Left ventricle myocardium superior (tissue), 1 donor: Measurements from ENCODE around the gene C12orf56. TPM values are rescaled to one million over a fixed set of nuclear protein-coding genes. Genes with fewer than 3 reads are reported as not detected.
"Not testable (repeated sequence)": the region's sequence is repeated elsewhere in the genome, so short reads cannot be mapped to it uniquely, and the experiment has no call there.

ENCODE experiments used
- ATAC-seq: fragments of 200-7000 bp; cut with Tn5 transposase; one replicate; pipeline ENCODE4 v1.9.1; 2020; ENCODE audit warnings: mild to moderate bottlenecking, moderate library complexity
- DNase-seq: peaks from one replicate; pipeline ENCODE4 v3.0.0-alpha.2; 2020
- intact Hi-C: fragments of 100-400 bp; cut with micrococcal nuclease; formaldehyde crosslinking; loops from one replicate; pipeline ENCODE4 v1.11.0; 2022
- total RNA-seq: library from RNA; stranded (reverse); fragmentation: NEBNext Ultra II Directional; extraction: Animal tissue kit (Norgen Biotek cat#: 25700); gene quantifications from one replicate; pipeline ENCODE4 v1.2.1, GENCODE V29; 2021
- donor health status: DM: no; HTN: yes; CAD: no; lungs with severe emphysema.

C12orf56 gene
- total RNA-seq, 1 donor from 2014 or later, result not detected

DNA sequence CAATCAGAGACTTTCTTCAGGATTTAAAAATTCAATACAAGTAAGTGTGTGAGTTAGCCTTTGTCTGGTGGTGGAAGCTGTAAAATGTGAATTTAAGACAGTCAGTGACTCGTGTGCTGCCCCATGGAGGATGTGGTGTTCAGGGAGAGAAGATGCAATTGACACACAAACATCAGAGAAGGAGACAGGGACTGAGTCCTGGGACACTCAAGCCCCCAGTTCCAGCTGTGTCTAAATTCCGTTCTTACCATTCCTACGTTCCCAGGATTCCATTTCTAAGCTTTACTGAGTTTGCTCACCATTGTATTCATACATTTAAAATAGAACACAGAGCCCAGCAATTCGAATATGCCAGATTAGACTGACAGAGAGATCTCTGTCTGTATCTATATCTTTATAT, 67.6 kb downstream of the C12orf56 start:
- DNase-seq (no peak), ATAC-seq (no peak)
- intact Hi-C loops, result no loop called here

DNA sequence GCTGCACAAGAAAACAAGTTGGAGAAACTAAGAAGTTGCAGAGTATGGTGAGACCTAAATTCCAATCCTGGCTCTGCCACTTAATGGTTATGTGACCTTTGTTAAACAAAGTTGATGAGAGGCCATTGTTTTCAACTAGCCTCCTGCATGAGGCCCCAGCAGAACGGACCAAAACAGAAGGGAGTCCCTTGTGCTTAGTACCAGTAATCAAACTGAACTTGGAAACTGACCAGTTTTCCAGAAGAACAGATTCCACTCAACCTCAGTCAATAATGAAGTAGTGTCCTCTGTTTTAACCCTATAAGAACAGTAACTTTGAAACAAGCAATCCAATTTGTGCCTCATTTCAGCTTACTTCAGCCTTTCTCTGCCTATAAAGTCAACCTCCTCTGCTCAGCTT, 69.9 kb downstream of the C12orf56 start:
- DNase-seq (no peak), ATAC-seq (no peak)
- intact Hi-C loops, result no loop called here

DNA sequence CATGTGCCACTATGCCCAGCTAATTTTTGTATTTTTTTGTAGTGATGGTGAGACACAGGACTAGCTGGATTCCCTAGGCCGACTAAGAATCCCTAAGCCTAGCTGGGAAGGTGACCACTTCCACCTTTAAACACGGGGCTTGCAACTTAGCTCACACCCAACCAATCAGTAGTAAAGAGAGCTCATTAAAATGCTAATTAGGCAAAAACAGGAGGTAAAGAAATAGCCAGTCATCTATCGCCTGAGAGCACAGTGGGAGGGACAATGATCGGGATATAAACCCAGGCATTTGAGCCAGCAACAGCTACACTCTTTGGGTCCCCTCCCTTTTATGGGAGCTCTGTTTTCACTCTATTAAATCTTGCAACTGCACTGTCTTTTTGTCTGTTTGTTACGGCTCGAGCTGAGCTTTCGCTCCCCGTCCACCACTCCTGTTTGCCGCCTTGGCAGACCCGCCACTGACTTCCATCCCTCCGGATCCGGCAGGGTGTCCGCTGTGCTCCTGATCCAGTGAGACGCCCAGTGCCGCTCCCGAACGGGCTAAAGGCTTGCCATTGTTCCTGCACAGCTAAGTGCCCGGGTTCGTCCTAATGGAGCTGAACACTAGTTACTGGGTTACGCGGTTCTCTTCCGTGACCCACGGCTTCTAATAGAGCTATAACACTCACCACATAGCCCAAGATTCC, 70.9 kb downstream of the C12orf56 start:
- ATAC-seq, intact Hi-C loops, DNase-seq: not testable (repeated sequence)

DNA sequence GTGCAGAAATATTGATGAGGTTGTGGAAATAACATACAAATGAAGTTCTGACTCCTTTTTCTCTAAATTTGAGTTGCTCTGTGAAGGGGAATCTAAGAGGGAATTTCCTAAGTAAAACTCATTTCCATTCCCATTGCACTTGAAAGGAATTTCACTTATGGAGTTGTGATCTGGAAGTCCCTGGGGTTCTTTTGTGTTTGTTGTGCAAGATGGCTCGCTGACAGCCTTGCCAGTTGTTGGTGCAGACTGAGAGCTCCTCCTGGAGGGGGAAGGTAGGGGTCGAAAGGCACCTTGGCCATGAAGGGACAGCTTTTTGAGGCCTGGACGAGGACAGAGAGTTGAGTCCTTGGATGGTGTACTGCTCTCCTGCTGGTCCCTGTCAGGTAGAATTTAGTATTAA, 72.0 kb downstream of the C12orf56 start:
- no peak for ATAC-seq
- no peak for DNase-seq
- intact Hi-C loops, result no loop called here

DNA sequence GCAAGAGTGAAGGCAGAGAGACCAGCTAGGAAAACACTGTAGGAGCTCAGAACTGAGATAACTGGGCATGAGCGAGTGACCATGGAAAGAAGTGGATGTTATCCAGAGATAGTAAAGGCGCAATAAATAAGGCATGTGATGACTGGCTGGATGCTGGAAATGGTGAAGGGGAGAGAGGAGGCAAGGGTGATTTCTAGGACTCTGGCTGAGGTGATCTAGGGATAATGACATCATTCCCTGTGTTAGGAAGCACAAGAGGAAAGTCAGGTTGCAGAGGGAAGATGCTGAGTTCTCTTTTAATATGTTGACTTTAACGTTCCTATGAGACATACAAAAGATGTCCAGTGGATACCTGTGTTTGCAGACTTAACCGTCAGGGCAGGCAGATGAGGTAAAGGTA, 78.7 kb downstream of the C12orf56 start:
- ATAC-seq, result no peak
- no peak for DNase-seq
- intact Hi-C loops, result no loop called here

DNA sequence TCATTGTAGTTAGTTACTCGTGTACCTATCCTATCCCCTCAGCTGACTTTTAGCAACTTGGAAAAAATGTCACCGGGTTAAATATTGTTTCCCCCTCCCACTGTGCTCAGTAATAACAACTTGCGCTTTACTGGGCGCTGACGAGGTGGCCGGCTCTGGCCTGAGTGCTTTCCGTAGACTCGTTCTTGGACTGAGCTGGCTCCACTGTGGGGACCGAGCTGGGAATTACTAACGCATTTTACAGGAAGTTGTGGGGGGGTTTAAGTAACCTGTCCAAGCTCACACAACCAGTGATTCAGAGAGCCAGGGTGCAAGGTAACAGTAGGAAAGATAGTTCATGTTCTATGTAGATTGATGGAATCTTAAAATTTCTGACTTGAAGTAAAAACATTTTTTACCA, 86.0 kb downstream of the C12orf56 start:
- intact Hi-C loops, result no loop called here
- ATAC-seq, result no peak
- DNase-seq, result no peak

DNA sequence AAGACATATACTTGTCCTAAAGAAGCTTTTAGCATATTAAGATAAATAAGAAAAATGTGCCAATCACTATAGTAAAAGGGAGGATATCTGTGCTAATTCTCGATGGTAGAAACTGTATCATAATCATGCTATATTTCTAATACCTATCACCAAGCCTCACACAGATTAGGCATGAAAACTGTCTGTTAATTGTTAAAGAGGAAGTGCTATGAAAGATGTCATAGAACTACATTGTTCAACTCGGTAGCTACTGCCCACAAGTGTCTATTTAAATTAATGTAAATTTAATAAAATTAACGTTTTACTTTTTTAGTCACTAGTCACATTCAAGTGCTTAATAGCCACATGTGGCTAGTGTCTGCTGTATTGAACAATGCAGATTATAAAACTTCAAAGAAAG, 90.9 kb downstream of the C12orf56 start:
- ATAC-seq (no peak), DNase-seq (no peak)
- intact Hi-C loops, result no loop called here

DNA sequence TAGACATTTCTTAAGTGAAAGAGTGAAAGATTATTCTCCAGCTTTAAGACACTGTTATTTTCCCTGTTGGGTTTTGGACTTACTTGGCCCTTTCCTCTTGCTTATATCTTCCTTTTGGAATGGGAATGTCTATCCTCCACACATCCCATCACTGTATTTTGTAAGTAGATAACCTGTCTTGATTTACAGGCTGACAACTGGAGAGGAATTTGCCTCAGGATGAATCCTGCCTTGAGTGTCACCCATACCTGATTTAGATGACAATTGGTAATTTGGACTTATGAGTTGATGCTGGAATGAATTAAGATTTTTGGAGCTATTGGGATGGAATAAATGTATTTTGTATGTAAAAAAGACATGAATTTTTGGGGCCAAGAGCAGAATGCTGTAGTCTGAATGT, 94.3 kb downstream of the C12orf56 start:
- ATAC-seq, result no peak
- intact Hi-C loops, result no loop called here

DNA sequence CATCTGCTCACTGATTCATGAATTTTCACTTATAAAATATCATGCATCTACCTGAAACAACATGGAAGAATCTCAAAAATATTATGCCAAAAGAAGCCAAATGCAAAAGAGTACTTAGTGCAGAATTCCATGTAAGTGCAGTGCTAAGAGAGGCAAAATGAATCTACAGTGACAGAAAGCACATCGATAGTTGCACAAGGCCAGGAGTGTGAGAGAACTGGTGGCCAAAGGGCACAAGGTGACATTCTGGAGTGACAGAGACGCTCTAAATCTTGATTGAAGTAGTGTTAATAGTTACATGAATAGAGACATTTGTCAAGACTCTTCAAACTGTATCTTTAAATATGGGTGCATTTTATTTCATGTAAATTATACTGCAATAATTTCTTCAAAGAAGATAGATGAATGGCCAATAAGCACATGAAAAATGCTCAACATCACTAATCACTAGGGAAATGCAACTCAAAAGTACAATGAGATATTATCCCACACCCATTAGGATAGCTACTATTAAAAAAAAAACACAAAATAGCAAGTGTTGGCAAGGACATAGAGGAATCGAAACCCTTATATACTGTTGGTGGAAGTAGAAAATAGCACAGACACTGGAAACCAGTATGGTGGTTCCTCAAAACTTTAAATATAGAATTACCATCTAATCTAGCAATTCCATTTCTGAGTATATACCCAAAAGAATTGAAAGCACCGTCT, 96.7 kb downstream of the C12orf56 start:
- intact Hi-C loops, result no loop called here
- ATAC-seq (no peak), DNase-seq (no peak)

More for the DNA sequence above, 94.3 kb downstream of the C12orf56 start:
- DNase-seq, result no peak

DNA sequence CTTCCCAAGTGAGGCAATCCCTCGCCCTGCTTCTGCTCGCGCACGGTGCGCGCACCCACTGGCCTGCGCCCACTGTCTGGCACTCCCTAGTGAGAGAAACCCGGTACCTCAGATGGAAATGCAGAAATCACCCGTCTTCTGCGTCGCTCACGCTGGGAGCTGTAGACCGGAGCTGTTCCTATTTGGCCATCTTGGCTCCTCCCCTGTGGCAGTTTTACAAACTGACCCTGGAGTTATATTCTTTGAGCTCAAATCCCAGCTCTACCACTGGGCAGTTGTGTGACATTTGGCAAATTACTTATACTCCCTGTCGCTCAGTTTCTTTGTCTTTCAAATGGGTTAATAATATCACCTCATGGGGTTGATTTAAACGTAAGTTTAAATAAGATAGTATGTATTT, 97.4 kb downstream of the C12orf56 start:
- intact Hi-C loops, ATAC-seq, DNase-seq: not testable (repeated sequence)

DNA sequence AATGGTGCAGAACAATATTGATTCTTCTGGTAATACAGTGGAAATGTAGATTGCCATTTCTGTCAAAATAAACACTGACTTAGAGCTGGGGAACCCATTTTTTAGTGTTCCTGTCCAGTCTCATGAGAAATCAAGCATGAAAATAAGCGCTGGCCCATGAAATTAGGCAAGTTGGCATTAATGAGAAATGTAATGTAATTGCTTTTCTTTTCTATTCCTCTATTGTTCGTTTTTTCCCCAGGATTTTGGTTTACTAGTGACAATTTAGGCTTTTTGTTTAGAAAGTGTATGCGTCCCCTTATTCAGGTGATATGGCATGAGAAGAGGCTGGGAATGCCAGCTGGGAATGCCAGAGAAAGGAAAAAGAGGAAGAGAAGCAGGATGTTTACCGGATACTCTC, 104.0 kb downstream of the C12orf56 start:
- no peak for ATAC-seq
- intact Hi-C loops, result no loop called here
- DNase-seq, result no peak

DNA sequence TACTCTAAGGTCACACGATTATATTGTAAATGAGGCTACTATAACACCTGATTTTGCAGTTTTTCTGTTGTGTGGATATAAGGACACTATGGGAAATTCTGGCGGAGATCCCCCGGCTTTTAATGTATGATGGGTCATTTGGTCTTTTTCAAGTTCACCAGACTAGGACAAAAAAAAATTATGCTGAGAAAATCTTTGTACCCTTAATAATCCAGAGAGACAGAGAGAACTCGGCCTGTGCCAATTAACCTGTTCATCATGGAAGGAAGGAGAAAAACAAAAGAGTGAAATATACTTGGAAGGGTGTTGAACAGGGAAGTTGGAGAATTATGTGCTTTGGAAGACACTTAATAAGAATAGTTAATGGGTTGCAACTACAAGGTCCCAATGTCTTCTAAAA, 106.3 kb downstream of the C12orf56 start:
- ATAC-seq (no peak), DNase-seq (no peak)
- intact Hi-C loops, result no loop called here

DNA sequence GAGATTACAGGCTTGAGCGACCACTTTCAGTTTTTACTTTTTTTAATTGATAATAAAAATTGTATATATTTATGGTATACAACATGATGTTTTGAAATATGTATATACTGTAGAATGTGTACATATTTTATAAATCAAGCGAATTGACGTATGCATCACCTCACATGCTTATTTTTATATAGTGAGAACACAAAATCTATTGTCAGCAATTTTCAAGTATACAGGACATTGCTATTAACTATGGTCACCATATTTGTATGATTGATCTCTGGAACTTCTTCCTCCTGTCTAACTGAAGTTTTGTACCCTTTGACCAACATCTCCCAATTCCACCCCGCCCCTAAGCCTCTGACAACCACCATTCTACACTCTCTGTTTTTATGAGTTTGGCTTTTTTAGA, 112.1 kb downstream of the C12orf56 start:
- intact Hi-C loops, result no loop called here
- ATAC-seq, result no peak

DNA sequence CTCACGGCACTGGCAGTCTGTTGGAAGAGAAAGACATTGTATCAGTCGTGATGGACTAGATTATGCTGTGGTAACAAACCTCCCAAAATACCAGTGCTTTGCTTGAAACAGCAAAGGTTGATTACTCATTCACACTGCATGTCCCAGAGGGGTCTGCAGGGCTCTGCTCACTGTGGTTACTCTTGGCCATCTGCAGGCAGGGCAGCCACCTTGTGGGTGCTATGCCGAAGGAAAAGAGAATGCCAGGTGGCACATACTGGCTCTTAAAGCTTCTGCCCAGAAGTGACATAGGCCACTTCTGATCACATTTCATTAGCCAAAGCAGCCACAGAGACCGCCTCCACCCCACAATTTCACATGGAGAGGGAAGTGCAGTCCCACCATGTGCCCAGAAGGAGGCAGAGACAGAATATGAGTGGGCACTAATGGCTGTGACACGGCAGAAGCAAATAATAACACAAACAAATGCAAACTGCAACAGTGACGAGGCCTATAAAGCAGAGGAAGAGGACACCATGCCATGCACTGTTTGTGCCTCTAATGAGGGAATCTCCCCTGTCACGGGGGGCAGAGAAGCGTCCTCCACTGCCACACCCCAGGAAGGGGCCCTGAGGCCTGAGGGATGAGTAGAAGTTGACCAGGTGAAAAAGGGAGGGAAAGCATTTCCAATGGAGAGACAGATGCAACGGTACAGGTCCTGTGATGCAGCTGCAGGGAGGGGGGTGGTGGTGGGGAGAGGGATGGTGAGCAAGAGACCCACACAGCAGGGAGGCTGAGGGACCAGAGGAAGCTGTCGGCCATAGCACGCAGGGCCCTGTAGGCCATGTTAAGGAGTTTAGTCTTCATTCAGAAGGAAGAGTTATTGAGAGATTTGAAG, 116.8 kb downstream of the C12orf56 start:
- no peak for ATAC-seq
- intact Hi-C loops, result no loop called here
- no peak for DNase-seq

More for the DNA sequence above, 112.1 kb downstream of the C12orf56 start:
- DNase-seq, result no peak

DNA sequence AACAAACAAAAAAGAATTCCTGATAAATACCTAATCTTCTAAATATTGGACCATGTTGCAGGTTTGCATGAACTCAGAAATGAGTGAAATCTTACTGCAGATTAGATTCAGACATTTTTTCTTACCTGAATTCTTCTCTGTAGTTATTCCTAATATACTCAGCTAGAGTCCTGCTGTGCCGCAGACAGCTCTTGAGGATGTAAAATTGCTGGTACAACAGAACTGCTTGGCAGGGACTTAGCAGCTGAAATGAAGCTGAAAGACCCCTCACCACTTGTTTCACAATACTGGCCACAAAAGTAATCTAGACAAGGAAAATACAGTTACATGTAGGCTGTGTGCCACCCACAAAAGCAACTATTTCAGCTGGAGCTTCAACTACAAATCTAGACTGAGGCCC, 120.1 kb downstream of the C12orf56 start:
- ATAC-seq, result no peak
- intact Hi-C loops, result no loop called here
- DNase-seq, result no peak

DNA sequence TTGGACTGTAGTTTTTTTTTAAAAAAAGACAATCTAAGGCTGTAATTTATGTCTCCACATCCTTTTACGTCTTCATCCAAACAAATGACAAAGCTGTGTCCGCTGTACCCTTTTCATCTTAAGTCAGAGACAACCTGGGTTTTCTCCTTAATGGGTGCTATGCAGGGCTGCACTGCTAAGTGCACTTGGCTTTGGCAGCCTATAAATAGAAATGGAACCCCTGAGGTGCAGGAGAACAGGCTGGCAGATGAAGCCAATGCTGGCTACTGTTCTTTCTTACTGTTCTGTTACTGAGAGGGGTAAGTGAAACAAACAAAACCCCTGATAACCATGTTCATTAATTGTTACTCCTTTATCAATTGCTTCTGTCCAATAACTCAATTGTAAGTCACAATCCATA, 121.4 kb downstream of the C12orf56 start:
- intact Hi-C loops, result no loop called here
- DNase-seq (no peak), ATAC-seq (no peak)

DNA sequence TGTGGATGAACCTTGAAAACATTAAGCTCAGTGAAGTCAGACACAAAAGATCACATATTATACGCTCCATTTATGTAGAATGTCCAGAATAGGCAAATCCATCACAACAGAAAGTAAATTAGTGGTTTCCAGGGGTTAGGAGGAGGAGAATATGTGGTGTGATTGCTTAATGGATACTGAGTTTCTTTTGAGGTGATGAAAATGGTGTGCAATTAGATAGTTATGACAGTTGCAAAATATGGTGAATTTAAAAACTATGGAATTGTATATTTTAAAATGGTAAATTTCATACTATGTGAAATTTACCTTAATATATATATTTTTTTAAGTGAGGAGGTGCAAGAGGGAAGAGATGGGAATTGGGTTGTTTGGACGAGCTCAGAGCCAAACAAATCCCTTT, 122.1 kb downstream of the C12orf56 start:
- DNase-seq, result no peak
- intact Hi-C loops, result no loop called here
- ATAC-seq, result no peak

DNA sequence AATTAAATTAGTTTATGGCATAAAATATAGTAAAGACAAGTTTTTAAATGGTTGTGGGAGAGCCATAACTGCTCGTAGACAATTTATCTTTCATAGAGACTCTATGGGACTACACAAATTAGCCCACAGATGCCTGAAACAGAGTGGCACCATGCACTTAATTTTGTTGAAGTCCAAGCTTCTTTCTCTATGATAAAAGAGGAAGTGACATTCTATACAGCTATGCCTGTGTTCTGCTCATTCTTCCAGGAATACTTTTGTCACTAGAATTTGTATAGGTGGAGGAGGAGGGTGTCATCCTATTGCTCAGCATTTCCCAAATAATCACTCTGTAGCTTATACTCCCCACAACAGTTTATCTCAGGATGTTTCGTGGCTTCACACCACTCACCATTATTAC, 124.7 kb downstream of the C12orf56 start:
- intact Hi-C loops, result no loop called here
- DNase-seq, result no peak
- ATAC-seq, result no peak

DNA sequence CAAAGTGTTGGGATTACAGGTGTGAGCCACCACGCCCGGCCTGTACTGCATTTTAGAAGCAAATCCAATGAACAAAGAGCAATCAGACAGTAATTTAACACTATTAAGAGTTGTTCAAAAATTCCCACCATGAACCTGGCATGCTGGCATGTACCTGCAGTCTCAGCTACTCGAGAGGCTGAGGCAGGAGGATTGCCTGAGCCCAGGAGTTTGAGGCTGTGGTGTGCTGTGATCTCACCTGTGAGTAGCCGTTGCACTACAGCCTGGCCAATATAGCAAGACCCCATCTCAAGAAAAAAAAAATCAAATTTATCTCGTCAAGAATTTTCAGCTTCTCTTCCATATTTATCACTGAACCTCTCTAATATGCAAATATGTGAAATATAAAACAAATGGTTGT, 128.7 kb downstream of the C12orf56 start:
- ATAC-seq (no peak), DNase-seq (no peak)
- intact Hi-C loops, result no loop called here

DNA sequence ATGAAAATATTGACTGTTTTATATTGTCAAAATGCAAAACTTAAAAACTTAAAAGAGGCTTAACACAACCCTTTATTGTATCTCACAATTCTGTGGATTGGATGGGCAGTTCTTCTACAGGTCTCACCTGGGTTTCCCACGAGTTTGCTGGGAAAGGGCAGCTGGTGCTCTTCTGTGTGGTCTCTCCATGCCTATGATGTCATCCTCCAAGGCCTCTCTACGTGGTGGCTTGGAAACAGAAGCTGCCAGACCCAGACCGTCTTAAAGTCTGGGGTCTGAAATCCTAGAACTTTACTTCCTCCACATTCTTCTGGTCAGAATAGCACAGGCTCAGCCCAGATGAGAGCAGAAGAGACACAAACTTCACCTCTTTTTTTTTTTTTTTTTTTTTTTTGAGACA, 132.0 kb downstream of the C12orf56 start:
- ATAC-seq (no peak), DNase-seq (no peak)
- intact Hi-C loops, result no loop called here
